RWPE1 (cell line): Measurements from ENCODE around the gene AREL1.

Experiments used
- CTCF ChIA-PET: fragments of 350-600 bp; sonication (Branson Sonifier 250); formaldehyde crosslinking; extraction: SDS; loops from one replicate; lab custom pipeline; 2021; lab: Yijun Ruan, JAX
- POLR2A ChIA-PET: fragments of 400-600 bp; formaldehyde crosslinking; extraction: SDS; loops from one replicate; lab custom pipeline; 2020; ENCODE audit warnings: antibody characterized with exemption; ENCODE audit not compliant: low non-redundant PET; lab: Yijun Ruan, JAX
- DNase-seq: peaks from one replicate; pipeline ENCODE4 v3.0.0; 2012; ENCODE audit warnings: low spot score
- H3K27ac ChIP-seq: fragments of 450-650 bp; 2 replicates; pipeline ENCODE4 v1.5.1; 2017
- TF ChIP-seq, protein P1 (sequence below): fragments of 450-650 bp; conservative IDR thresholded peaks from 2 replicates; pipeline ENCODE4 v1.5.1; 2017; ENCODE audit warnings: low read depth, mild to moderate bottlenecking

The AREL1 gene

GRCh38 chr14:74669846-74670245 lies 43.0 kb downstream of the AREL1 start:
- H3K27ac ChIP-seq, result no peak overlapping the region
- no peak for DNase-seq
- TF ChIP-seq, protein P1, sequence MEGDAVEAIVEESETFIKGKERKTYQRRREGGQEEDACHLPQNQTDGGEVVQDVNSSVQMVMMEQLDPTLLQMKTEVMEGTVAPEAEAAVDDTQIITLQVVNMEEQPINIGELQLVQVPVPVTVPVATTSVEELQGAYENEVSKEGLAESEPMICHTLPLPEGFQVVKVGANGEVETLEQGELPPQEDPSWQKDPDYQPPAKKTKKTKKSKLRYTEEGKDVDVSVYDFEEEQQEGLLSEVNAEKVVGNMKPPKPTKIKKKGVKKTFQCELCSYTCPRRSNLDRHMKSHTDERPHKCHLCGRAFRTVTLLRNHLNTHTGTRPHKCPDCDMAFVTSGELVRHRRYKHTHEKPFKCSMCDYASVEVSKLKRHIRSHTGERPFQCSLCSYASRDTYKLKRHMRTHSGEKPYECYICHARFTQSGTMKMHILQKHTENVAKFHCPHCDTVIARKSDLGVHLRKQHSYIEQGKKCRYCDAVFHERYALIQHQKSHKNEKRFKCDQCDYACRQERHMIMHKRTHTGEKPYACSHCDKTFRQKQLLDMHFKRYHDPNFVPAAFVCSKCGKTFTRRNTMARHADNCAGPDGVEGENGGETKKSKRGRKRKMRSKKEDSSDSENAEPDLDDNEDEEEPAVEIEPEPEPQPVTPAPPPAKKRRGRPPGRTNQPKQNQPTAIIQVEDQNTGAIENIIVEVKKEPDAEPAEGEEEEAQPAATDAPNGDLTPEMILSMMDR, result no peak
- POLR2A ChIA-PET, result no interaction called here
- CTCF ChIA-PET, result interaction anchor here (0.7 kb wide), 1 partner anchor 695 kb away, joined by 3 read pairs; no protein-coding TSS in a partner anchor

DNA sequence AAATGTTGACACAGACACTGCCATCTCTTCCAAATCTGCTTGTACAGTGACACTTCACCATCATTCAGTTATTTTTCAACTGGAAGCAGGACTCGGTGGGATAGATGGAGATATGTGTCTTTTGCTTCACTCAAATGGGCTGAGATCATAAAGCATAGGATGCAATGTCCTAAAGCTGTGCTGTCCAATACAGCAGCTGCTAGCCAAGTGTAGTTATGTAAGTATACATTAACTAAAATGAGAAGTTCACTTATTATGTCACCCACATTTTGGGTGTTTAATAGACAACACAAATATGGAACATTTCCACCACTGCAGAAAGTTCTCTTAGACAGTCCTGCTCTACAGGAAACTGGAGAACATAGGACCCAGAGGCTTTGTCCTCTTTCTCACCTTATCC lies 43.6 kb downstream of the AREL1 start:
- ChIA-PET CTCF (interaction anchor here (0.7 to 1.0 kb wide), 2 partner anchors 50 to 696 kb away, joined by 3 to 5 read pairs; no protein-coding TSS in a partner anchor), POLR2A (no interaction called here)
- H3K27ac ChIP-seq, result no peak overlapping the region
- DNase-seq, result no peak
- TF ChIP-seq, protein P1, result no peak

GRCh38 chr14:74667758-74668157 lies 45.1 kb downstream of the AREL1 start:
- no peak for DNase-seq
- ChIA-PET CTCF (interaction anchor here (1.7 kb wide), 1 partner anchor 55 kb away, joined by 10 read pairs; the partner anchor contains the start of gene LTBP2), POLR2A (no interaction called here)
- H3K27ac ChIP-seq, result no peak overlapping the region
- TF ChIP-seq, protein P1, result no peak

DNA sequence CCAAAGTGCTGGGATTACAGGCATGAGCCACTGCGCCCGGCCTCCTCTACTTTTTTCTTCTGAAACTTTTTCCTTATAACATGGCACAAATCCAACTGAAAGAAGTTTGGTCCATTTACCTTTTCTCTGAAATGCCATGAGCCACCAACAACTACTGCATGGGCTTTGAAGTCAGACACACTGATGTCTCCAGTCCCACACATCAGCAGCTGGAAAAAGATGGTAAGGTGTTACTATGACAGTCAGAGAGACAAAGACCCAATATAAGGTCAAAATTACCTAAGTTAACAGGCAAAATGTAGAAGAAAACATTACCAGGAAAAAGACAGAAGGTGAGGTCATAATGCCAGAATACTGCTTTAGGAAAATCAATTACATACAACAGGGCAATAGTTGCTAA lies 48.2 kb downstream of the AREL1 start:
- TF ChIP-seq, protein P1, result no peak
- DNase-seq, result no peak
- POLR2A ChIA-PET, result no interaction called here
- no peak overlapping the region for H3K27ac ChIP-seq
- CTCF ChIA-PET, result interaction anchor here (0.7 kb wide), 1 partner anchor 160 kb away, joined by 4 read pairs; no protein-coding TSS in a partner anchor

DNA sequence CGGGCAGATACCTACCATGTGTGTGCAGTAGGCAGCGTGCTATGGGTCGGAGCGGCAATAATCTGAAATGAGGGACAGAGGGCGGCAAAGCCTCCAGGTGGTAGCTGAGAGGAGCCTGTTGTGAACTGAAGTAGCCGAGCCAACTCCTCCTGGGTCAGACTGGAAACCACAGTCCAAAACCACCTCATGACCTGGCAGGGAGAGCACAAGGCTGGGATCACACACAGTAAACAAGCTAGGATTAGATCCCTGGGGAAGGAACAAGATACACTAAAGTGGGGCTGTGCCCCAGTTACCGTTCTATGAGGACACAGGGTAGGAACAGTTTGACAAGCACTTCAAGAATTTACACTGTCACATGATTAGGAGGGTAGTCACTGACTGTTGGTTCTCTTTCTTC lies 49.0 kb downstream of the AREL1 start:
- H3K27ac ChIP-seq, result peak overlapping the region; percentile 57; the same call in 1 of the 2 replicates
- no peak for DNase-seq
- CTCF ChIA-PET, result interaction anchor here (0.6 kb wide), 1 partner anchor 133 kb away, joined by 6 read pairs; no protein-coding TSS in a partner anchor
- POLR2A ChIA-PET, result no interaction called here
- TF ChIP-seq, protein P1, result no peak

DNA sequence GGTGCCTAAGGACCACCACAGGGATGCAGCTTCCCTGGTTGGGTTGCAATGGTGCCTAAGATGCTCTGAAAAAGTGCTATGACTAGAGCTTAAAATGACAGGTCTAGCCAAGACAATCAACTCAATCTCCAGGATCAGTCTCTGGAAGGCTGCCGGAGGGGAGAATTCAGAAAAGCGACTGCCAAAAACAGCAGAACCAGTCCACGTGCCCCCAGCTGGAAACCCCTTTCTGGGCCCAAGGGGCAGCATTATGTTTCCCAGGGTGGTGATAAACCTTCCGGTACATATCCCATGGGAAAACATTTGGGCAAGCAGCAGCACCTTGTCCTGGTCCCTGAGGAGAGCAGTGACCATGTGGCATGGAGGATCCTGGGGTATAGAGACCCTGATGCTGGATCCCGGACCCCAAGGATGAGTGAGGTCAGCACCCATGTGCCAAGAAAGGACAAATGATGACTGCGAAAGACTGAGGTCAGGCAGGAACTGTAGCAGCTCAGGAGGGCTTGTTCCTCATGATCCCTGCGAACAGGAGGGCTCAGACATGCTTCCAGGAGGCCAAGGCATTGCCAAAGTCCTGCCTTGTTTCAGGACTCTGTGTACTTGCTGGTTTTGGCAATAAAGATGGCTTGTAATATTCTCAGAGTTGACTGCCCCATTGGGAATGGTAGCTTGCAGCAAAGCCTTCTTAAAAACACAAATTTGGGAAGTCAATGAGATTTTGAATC lies 51.0 kb downstream of the AREL1 start:
- ChIA-PET POLR2A (no interaction called here), CTCF (interaction anchor here (0.7 to 1.2 kb wide), 3 partner anchors 10 to 64 kb away, joined by 3 to 4 read pairs (median 3); no protein-coding TSS in a partner anchor)
- no peak for DNase-seq
- TF ChIP-seq, protein P1, result no peak
- H3K27ac ChIP-seq, result peak overlapping the region; percentile 24; the same call in 1 of the 2 replicates
